Neuronal stem cell (in vitro differentiated cells): ENCODE measurements around the gene JAML. TPM values are rescaled to one million over a fixed set of nuclear protein-coding genes. Genes with fewer than 3 reads are reported as not detected.

Experiments used
- DNase-seq: peaks from one replicate; pipeline ENCODE4 v3.0.0-alpha.2; 2013; ENCODE audit warnings: low spot score
- H2AFZ ChIP-seq: one replicate; pipeline ENCODE4 v1.6.1; 2013; ENCODE audit warnings: mild to moderate bottlenecking, low read length, inconsistent platforms
- H2AK5ac ChIP-seq: 2 replicates; pipeline ENCODE4 v1.6.1; 2013; ENCODE audit warnings: low read depth, mild to moderate bottlenecking, inconsistent platforms, low read length, moderate library complexity, mixed read lengths
- H2BK120ac ChIP-seq: 2 replicates; pipeline ENCODE4 v1.6.1; 2013; ENCODE audit warnings: low read depth, mild to moderate bottlenecking, inconsistent platforms, low read length, moderate library complexity, mixed read lengths
- H2BK12ac ChIP-seq: one replicate; pipeline ENCODE4 v1.6.1; 2013; ENCODE audit warnings: low read length, inconsistent platforms
- H2BK15ac ChIP-seq: 2 replicates; pipeline ENCODE4 v1.6.1; 2013; ENCODE audit warnings: mild to moderate bottlenecking, low read length, inconsistent platforms, mixed read lengths
- H2BK5ac ChIP-seq: one replicate; pipeline ENCODE4 v1.6.1; 2013; ENCODE audit warnings: inconsistent platforms, mild to moderate bottlenecking, low read length, moderate library complexity
- H3K14ac ChIP-seq: one replicate; pipeline ENCODE4 v1.6.1; 2013; ENCODE audit warnings: low read length, inconsistent platforms
- H3K18ac ChIP-seq: 2 replicates; pipeline ENCODE4 v1.6.1; 2013; ENCODE audit warnings: low read length, inconsistent platforms
- H3K23ac ChIP-seq: 2 replicates; pipeline ENCODE4 v1.6.1; 2013; ENCODE audit warnings: low read depth, mild to moderate bottlenecking, mixed read lengths, low read length, inconsistent platforms; ENCODE audit not compliant: poor library complexity
- H3K27ac ChIP-seq: replicated peaks from 3 replicates; pipeline ENCODE4 v1.5.1; 2013; ENCODE audit warnings: low read length, inconsistent platforms
- H3K27me3 ChIP-seq, 3 experiments: 2 replicates each; pipeline ENCODE4 v1.6.1; 2013; ENCODE audit warnings: low read length in 3 of 3, mild to moderate bottlenecking in 2 of 3, inconsistent platforms in 1 of 3, low read depth in 1 of 3, mixed read lengths in 1 of 3, moderate library complexity in 1 of 3; ENCODE audit not compliant: control insufficient read depth in 3 of 3, insufficient read depth in 3 of 3
- H3K36me3 ChIP-seq, 2 donors: replicated peaks in 1 of 2; 2 replicates each; pipeline ENCODE4 v1.6.1; 2013; ENCODE audit warnings: low read length in 2 of 2; ENCODE audit not compliant: control insufficient read depth in 2 of 2, insufficient read depth in 2 of 2
- H3K4ac ChIP-seq: 2 replicates; pipeline ENCODE4 v1.6.1; 2013; ENCODE audit warnings: inconsistent platforms, mild to moderate bottlenecking, low read length, moderate library complexity
- H3K4me1 ChIP-seq, 2 donors: 1 replicate in 1 of 2; 2 replicates in 1 of 2; pipeline ENCODE4 v1.6.1; 2013; ENCODE audit warnings: low read length in 2 of 2, low read depth in 1 of 2; ENCODE audit not compliant: control insufficient read depth in 2 of 2, insufficient read depth in 1 of 2
- H3K4me2 ChIP-seq: one replicate; pipeline ENCODE4 v1.6.1; 2013; ENCODE audit warnings: mild to moderate bottlenecking, low read length, inconsistent platforms; ENCODE audit not compliant: insufficient read depth, poor library complexity, severe bottlenecking
- H3K4me3 ChIP-seq, 2 donors: 2 replicates each; pipeline ENCODE4 v1.5.1; 2013; ENCODE audit warnings: low read length in 2 of 2, mild to moderate bottlenecking in 2 of 2, inconsistent platforms in 1 of 2, moderate library complexity in 1 of 2
- H3K79me1 ChIP-seq: one replicate; pipeline ENCODE4 v1.6.1; 2013; ENCODE audit warnings: low read depth, mild to moderate bottlenecking, inconsistent platforms, low read length, moderate library complexity
- H3K9ac ChIP-seq: one replicate; pipeline ENCODE4 v1.6.1; 2013; ENCODE audit warnings: mild to moderate bottlenecking, low read depth, low read length, inconsistent platforms; ENCODE audit not compliant: poor library complexity
- H3K9me3 ChIP-seq, 2 donors: replicated peaks in 1 of 2; 2 replicates each; pipeline versions ENCODE3 to v1.6.1; 2013; ENCODE audit warnings: low read length in 2 of 2, mild to moderate bottlenecking in 2 of 2, inconsistent platforms in 1 of 2, low read depth in 1 of 2, mixed read lengths in 1 of 2, moderate library complexity in 1 of 2; ENCODE audit not compliant: control insufficient read depth in 2 of 2, insufficient read depth in 1 of 2
- H4K8ac ChIP-seq: one replicate; pipeline ENCODE4 v1.6.1; 2013; ENCODE audit warnings: low read depth, mild to moderate bottlenecking, inconsistent platforms, low read length, moderate library complexity
- H4K91ac ChIP-seq: one replicate; pipeline ENCODE4 v1.6.1; 2013; ENCODE audit warnings: low read length, low read depth, mild to moderate bottlenecking, inconsistent platforms; ENCODE audit not compliant: poor library complexity
- WGBS, 2 donors: extraction: QIAGEN DNeasy Blood & Tissue Kit; methylation state at CpG; one replicate each; pipeline ENCODE4 v1.1.7; 2013; ENCODE audit warnings: missing lambda C conversion rate in 2 of 2, mixed read lengths in 1 of 2; ENCODE audit not compliant: insufficient read length in 2 of 2, insufficient replicate concordance in 1 of 2; ENCODE audit errors: extremely low coverage in 2 of 2; 5-methylcytosine and 5-hydroxymethylcytosine counted together
- polyA plus RNA-seq, 2 experiments: library from polyadenylated mRNA; stranded (reverse); fragments of 200-250 nt; gene quantifications; one replicate each; pipeline ENCODE4 v1.2.3, GENCODE V29; 2013

Gene JAML, protein sequence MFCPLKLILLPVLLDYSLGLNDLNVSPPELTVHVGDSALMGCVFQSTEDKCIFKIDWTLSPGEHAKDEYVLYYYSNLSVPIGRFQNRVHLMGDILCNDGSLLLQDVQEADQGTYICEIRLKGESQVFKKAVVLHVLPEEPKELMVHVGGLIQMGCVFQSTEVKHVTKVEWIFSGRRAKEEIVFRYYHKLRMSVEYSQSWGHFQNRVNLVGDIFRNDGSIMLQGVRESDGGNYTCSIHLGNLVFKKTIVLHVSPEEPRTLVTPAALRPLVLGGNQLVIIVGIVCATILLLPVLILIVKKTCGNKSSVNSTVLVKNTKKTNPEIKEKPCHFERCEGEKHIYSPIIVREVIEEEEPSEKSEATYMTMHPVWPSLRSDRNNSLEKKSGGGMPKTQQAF
- polyA plus RNA-seq (2013, experiment 1 of 2), result 0.03 TPM
- polyA plus RNA-seq (2013, experiment 2 of 2), result not detected

DNA sequence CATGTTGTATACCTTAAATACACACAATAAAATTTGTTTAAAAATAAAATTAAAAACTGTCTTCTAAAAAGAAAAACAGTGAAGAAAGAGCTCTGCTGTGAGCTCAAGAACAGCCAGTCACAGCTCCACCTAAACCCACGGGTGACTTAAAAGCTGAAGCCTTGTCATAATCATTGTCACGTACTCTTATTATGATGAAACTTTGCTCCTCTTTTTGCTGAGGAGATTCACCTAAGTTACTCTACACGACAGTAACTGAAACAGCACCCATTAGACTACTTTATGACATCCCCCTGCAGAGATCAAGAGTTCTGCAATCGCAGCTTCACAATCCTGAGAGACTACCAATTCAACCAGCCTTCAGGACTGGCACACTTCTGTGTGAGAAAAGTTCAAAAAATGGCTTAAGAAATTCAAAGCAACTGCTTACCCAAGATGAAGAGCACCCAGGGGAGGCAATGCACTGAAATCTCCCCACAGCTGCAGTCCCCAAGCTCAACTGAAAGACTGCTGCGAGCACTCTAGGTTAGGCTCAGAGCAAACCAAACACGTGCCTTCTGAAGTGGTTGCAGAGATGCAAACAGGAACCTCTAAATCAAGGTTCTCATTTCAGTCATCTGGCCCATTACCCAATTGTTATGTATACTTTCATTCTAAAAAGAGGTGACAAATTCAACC lies at the start of gene JAML:
Gene JAML (minus strand): TSS at position 501 of the 678 bp plus-strand sequence. CDS start 10,145 bp downstream, outside the sequence.
- Histone ChIP-seq H2AFZ (no peak within 1 kb of the TSS), H3K9me3 (no peaks in the 10 kb centered on the region), H3K9ac (no peak within 1 kb of the TSS), H2AK5ac (no peak within 1 kb of the TSS), H3K18ac (no peak within 1 kb of the TSS), H3K14ac (no peak within 1 kb of the TSS), H2BK15ac (no peak within 1 kb of the TSS), H3K36me3 (no peaks in the 10 kb centered on the region), H3K4me3 (no peak within 1 kb of the TSS), H3K27ac (no peak within 1 kb of the TSS), H2BK5ac (no peak within 1 kb of the TSS), H3K27me3 (peaks cover 0 to 16% (median 0%) of the 10 kb centered on the region in 3 experiments), H4K8ac (no peak within 1 kb of the TSS), H2BK120ac (no peak within 1 kb of the TSS), H3K23ac (no peak within 1 kb of the TSS), H3K4ac (no peak within 1 kb of the TSS), H3K79me1 (no peaks in the 10 kb centered on the region), H4K91ac (no peak within 1 kb of the TSS), H3K4me2 (no peak within 1 kb of the TSS), H2BK12ac (no peak within 1 kb of the TSS), H3K4me1 (no peaks in the 10 kb centered on the region)
- no peak for DNase-seq
- WGBS, 2 donors, result no CpG with 5 or more reads among the region's 6 CpGs

DNA sequence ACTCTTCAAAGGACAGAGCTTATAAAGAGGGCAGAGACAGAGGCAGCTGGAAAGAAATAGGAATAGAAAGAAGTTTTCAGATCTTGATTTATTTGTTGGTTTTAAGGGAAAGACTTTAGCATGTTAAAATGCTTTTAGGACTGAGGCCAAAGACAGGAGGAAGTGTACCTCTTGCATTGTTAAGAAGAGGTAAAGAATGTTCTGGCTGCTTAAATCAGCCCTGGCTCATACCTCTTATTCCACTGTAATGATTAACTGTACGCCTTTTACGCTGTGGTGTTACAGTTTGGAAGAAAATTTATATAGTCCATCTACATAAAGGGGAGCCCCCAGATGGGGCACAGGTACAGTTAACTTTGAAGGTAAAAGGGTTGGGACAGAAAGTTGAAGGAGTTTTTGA lies 49.4 kb upstream of the JAML start:
- H2AK5ac ChIP-seq, result no peak overlapping the region
- H3K4ac ChIP-seq, result no peak overlapping the region
- DNase-seq, result no peak
- no peak overlapping the region for H2AFZ ChIP-seq
- H3K9me3 ChIP-seq, result no peaks in the 10 kb centered on the region
- H4K91ac ChIP-seq, result no peak overlapping the region
- no peaks in the 10 kb centered on the region for H3K79me1 ChIP-seq
- no peak overlapping the region for H2BK15ac ChIP-seq
- H3K4me1 ChIP-seq, result no peaks in the 10 kb centered on the region
- no peak overlapping the region for H3K23ac ChIP-seq
- H4K8ac ChIP-seq, result no peak overlapping the region
- no peak overlapping the region for H3K14ac ChIP-seq
- no CpG with 5 or more reads among the region's 2 CpGs for WGBS, 2 donors
- no peak overlapping the region for H2BK12ac ChIP-seq
- no peak overlapping the region for H3K4me3 ChIP-seq
- no peak overlapping the region for H3K18ac ChIP-seq
- no peak overlapping the region for H3K9ac ChIP-seq
- no peak overlapping the region for H2BK5ac ChIP-seq
- no peak overlapping the region for H3K27ac ChIP-seq
- peaks cover 0 to 16% (median 0%) of the 10 kb centered on the region in 3 experiments for H3K27me3 ChIP-seq
- H3K36me3 ChIP-seq, result no peaks in the 10 kb centered on the region
- no peak overlapping the region for H2BK120ac ChIP-seq
- H3K4me2 ChIP-seq, result no peak overlapping the region

DNA sequence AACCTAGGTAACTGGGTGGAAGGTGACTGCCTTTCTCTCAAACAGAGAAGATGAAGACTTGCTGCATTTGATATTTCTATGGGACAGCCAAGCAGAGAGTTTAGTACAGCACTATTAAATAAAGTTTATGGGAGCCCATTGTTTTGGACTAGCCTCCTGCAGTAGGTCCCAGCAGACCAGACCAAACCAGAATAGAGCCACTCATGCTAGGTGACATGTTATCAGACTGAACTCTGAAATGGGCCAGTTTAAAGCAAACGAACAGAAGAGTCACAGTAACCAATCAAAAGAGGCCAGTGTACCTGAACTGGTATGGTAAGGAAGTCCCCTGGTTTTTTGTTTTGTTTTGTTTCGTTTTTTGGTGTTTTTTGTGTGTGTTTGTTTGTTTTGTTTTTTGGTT lies 47.2 kb upstream of the JAML start:
- Histone ChIP-seq H3K4ac (no peak overlapping the region), H3K9me3 (no peaks in the 10 kb centered on the region), H3K4me3 (no peak overlapping the region), H2BK12ac (no peak overlapping the region), H3K4me1 (no peaks in the 10 kb centered on the region), H3K18ac (no peak overlapping the region), H3K9ac (no peak overlapping the region), H3K27ac (no peak overlapping the region), H3K14ac (no peak overlapping the region), H3K23ac (no peak overlapping the region), H3K36me3 (no peaks in the 10 kb centered on the region), H4K91ac (no peak overlapping the region), H3K79me1 (no peaks in the 10 kb centered on the region), H2BK5ac (no peak overlapping the region), H4K8ac (no peak overlapping the region), H2AFZ (no peak overlapping the region), H3K4me2 (no peak overlapping the region), H3K27me3 (peaks cover 0 to 27% (median 0%) of the 10 kb centered on the region in 3 experiments), H2BK120ac (no peak overlapping the region), H2BK15ac (no peak overlapping the region), H2AK5ac (no peak overlapping the region)
- no peak for DNase-seq
- WGBS, 2 donors, result 100% methylated on average over 1 of the region's 2 CpGs

DNA sequence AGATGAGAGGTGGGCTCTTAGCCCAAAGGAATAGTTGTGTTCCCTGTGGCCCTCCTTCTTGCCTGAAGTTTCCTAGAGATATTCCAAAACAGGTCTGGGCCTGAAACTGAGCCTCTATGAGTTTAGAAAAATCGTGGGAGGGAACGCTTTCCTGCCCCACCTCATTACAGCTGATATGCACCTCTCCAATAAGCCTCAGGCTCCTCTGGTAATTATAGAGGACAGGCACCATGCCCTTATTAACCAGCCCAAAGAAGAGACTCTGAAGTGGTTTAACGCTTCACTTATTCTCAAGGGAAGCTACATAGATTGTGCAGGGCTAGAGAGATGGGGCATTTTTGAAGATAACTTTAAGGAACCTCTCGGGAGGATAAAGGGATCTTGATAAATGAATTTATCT lies 42.7 kb upstream of the JAML start:
- Histone ChIP-seq H2BK15ac (no peak overlapping the region), H3K4me2 (no peak overlapping the region), H3K4me3 (no peak overlapping the region), H3K14ac (no peak overlapping the region), H2AFZ (no peak overlapping the region), H2AK5ac (no peak overlapping the region), H3K9ac (no peak overlapping the region), H3K4me1 (peaks cover 0 to 4% of the 10 kb centered on the region in 2 donors), H2BK120ac (no peak overlapping the region), H3K9me3 (no peaks in the 10 kb centered on the region), H4K8ac (no peak overlapping the region), H3K36me3 (no peaks in the 10 kb centered on the region), H3K4ac (no peak overlapping the region), H3K27ac (no peak overlapping the region), H4K91ac (no peak overlapping the region), H2BK5ac (no peak overlapping the region), H3K79me1 (no peaks in the 10 kb centered on the region), H2BK12ac (no peak overlapping the region), H3K23ac (no peak overlapping the region), H3K18ac (no peak overlapping the region), H3K27me3 (peaks cover 0 to 68% (median 6%) of the 10 kb centered on the region in 3 experiments)
- DNase-seq, result no peak
- WGBS, 2 donors, result no CpG with 5 or more reads among the region's 4 CpGs
